Measurements from ENCODE around the gene ZNF732.
A peak's percentile ranks its signal among the peaks of the same experiment; 100 is the strongest.
"Not testable (repeated sequence)": the region's sequence is repeated elsewhere in the genome, so short reads cannot be mapped to it uniquely, and the experiment has no call there.

Gene ZNF732

DNA sequence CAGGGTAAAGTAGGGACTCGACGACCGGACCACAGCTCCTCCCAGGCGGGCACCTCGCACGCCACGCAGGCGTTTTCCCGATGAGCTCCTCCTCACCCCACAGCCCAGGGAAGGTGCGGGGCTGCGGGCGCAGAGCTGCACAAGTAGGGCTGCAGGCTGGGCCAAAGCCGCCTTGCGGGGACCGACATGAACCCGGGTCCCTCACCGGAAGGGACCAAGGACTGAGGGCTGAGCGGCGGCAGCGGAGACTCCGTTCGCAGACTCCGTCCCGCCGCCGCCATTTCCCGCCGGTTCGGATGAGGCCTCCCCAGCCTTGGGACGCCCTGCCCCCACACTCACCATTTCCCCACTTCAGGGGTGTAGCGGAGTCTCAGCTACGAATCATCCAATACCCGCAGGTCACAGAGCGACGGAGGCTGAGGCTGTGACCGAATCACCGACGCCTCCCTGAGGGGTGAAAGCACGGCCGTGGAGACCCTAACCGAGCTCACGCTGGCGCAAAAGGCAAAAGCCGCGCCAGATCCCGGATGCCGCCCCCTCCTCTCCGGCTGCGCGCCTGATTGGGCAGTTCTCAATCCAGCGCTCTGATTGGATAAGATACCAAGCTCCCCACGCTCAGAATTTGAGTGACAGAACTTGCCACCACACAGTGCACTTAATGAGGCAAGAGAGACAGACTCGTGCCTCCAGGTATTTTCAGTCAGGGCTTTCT, at the start of gene ZNF732:
ZNF732 (minus strand) TSS at position 506 of the 712 bp plus-strand sequence; CDS start at position 342, 164 bp downstream.
- DNase-seq = peak; percentile 48

DNA sequence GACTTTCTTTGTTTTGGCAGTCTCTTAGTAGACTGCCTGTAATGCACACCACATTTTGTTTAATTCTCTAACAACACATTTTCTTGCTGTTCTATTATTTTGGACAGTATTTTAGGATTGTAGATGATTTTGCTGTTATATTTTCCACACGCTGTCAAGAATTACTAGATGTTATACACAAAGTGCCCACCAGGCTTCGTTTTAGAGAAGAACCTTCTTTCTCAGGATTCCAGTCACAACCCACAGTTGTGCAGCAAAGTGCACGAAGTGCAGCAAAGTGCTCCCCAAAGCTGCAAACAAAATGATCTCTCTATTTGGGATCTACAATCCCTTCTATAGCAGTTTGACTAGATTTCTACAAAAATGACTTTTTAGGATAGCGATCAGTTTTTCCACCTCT, 34.7 kb upstream of the ZNF732 start:
- DNase-seq = no peak

DNA sequence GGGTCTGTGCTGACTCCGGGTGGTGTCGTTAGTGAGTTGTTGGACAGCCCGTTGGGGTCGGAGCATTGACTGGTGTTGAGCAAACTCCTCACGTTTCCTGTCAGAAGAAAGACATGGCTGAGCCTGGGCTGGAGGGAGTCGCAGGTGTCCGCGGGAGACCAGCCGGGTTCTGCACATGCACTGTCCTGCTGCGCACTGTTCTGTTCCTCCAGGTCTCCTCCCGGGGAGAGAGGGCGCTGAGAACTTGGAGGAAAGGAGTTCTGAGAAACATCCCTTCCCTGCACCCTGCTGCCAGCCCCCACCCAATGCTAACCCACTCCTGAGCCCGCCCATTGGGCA, 33.5 kb upstream of the ZNF732 start:
- no peak for DNase-seq

DNA sequence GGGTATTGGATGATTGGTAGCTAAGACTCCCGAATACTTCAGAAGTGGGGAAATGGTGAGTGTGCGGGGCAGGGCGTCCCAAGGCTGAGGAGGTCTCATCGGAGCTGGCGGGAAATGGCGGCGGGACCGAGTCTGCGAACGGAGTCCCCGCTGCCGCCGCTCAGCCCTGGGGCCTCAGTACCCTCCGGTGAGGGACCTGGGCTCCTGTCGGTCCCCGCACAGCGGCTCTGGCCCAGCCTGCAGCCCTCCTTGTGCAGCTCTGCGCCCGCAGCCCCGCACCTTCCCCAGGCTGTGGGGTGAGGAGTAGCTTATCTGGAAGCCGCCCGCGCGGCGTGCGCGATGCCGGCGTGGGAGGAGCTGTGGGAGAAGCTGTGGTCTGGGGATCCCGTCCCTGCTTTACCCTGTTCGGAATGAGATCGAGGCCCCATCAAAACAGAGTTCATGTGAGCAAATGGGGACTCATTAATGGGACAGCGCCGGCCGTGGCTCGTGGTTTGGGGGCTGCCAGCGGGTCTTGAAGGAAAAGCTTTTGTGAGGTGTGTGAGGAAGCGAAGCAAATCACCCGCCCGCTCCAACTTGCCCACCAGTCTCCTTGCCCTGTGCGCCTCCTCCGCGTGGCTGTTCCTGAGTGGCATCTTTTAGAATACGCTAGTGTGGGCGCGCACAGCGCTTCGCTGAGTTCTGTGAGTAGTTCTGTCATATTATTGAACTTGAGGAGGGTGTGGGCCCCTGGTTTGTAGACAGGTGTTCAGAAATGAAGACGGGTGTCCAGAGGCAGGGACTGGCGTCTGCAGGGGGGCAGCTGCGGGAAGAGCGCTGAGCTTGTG, 32.9 kb upstream of the ZNF732 start:
- peak; percentile 10 for DNase-seq

DNA sequence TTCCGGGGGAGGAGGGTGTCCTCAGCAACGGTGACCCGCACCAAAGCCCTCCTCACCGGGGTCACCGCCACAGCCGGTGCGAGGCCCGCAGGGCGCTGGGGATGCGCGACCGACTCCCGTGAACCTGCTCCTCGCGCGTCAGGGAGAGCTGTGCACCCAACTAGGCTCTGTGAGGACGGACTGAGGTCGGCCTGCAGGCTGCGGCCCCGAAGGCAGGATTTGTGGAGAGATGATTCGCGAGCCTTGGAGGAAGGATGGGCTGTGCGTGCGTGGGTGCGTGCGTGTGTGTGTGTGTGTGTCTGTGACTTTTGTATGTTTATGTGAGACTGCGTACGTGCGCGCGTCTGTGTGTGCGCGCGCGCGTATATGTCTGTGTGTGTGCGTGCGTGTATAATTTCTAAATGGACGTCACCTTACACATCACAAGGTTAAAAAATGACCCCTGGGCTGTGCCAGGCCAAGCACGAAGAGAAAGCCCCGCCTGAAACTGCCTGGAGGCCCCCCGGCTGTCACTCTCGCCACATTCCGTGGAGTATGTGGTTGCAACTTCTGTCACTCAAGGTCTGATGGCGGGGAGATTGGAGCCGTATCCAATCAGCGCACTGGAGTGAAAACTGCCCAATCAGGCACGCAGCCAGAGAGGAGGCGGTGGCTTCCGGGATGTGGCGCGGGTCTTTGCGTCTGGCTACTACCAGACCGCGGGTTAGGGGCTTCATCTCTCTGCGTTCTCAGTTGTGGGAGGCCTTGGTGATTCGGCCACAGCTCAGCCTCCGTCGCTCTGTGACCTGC, 32.1 kb upstream of the ZNF732 start, which contains the start of gene ZNF141:
ZNF141 (plus strand) TSS at position 672 of the 789 bp plus-strand sequence. CDS start 170 bp downstream, outside the sequence.
- peak; percentile 97 for DNase-seq

DNA sequence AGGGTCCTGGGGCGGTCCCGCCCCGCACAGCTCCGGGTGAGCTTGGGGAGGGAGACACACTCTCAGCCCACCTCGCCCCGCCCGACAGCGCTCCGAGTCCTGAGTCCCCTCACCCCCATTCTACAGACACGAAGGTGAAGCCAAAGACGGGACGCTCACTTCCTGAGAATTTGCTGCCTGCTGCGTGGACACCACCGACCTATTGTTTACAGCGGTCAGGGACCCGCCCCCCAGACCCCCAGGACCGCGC, 31.5 kb upstream of the ZNF732 start:
- no peak for DNase-seq

DNA sequence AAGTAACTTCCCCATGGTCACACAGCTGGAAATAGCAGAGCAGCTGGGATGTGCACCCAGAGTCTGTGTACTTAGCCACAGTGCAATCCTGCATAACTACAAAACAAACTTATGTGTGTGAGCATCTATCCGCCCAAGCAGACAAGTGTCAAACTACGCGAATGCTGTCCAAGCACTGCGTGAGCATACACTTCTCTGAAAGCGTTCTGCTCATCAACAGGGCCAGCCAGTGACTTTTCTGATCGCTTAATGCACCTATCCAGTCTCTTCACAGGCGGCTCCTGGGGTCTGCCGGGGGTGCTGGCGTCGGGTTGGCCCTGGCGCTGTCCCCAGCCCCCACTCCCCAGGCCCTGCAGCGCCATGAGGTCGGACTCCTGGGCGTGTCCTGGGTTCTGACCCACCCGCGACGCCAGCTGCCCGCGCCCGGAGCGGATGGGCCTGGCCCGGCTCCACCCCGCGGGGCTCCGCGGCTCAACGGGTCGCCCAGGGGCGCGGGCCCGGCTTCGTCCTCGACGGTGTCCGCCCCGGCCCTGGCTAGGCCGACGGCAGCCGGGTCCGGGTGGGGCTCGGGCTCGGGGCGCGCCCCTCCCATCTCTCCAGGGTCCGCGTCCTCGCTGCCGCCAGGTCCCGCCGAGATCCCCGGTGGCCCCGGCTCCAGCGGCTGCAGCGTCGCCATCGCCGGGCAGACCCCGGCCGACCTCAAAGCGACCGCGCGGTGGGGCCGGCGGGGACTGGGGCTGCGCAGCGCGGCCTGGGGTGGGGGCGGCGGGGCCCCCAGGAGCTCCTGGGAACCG, 31.0 kb upstream of the ZNF732 start:
- no peak for DNase-seq

DNA sequence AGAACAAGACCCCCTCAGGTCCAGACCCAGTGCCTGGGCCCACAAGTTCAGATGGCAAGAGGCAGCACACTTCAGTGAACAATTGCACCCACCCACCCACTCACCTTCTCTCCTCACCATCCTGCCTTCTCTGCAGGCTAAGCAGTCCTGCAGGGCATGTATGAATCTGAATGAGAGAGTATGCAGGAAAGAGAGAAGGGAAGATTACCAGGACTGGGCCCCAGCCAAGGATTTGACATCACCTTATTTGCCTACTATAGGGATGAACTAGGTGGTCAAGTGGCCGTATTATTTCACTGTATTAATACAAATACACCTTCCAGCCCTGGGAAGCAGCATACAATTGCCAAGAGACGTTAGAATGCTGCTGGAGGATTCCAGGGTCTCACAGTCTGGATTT, 30.2 kb upstream of the ZNF732 start:
- DNase-seq = no peak

DNA sequence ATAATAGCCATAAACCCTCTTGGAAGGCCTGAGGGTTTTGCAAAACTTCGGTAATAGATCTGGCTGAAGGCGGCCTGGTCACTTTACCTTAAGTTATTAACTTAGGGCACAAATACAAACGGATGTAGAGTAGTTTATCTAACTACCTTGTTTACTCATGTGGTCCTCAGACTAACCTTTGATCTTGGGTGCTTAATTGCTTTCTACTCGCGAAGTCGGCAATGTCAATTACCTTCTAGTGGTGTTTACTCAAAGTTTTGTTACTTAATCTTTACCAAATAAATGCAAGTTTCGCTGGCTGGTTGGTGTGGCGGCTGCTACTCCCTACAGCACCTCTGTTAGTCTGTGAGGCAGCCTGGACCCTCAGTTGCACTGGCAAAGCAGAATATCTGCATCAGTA, 23.5 kb upstream of the ZNF732 start:
- no peak for DNase-seq

DNA sequence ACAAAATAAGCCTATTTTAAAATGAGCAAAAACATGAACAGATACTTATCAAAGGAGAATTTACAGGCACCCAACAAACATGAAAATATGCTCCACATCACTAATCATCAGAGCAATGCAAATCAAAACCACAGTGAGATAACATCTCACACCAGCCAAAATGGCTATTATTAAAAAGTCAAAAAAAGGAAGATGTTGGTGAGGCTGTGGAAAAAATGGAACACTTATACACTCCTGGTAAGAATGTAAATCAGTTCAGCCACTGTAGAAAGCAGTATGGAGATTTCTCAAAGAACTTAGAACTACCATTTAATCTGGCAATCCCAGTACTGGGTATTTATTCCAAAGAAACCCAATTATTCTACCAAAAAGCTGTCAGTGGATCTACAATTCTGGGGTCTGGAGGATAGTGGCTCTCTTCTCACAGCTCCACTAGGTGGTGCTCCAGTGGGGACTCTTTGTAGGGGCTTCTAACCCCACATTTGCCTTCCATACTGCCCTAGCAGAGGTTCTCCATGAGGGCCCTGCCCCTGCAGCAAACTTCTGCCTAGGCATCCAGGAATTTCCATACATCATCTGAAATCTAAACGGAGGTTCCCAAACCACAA, 9.1 kb upstream of the ZNF732 start:
- no peak for DNase-seq

DNA sequence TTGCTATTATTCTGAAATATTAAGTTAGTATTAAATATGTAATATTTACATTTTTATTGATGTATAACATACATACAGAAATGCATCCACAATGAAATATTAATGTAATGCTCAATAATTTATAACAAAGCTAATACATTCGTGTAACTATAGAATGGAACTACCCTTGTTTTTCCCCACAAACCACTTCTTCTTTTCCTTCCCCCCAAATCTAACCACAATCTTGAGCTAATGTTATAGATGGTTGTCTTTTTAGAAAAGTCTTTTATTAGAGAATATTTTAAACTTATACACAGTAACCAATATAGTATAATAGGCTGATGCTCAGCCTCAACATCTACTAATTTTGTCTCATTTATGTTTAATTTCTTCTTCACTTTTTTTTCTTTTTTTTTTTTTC, 4.5 kb upstream of the ZNF732 start:
- no peak for DNase-seq

DNA sequence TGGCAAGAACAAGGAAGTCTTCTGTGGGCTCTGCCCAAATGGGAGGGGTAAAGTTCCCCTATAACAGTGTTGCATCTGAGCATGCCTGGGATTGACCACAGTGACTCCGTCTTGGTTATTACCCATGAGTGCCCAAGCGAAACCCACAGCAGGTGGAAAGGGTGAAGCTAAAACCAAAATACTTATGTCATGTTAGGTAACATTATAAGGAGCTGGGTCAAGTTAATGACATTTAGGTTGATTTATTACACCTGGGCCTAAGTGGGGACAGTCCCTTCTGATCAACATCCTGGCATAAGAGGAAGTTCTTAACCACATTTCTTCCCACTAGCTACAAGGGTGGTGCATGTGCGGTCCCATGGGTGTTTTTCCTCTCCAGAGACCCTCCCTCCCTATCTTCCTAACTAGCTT, 1.3 kb upstream of the ZNF732 start:
- no peak for DNase-seq

DNA sequence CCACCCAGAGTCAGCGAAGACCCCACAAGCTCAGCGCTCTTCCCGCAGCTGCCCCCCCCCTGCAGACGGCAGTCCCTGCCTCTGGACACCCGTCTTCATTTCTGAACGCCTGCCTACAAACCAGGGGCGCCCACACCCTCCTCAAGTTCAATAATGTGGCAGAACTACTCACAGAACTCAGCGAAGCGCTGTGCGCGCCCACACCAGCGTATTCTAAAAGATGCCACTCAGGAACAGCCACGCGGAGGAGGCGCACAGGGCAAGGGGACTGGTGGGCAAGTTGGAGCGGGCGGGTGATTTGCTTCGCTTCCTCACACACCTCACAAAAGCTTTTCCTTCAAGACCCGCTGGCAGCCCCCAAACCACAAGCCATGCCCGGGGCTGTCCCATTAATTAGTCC, 758 bp downstream of the ZNF732 start:
- DNase-seq = not testable (repeated sequence)

DNA sequence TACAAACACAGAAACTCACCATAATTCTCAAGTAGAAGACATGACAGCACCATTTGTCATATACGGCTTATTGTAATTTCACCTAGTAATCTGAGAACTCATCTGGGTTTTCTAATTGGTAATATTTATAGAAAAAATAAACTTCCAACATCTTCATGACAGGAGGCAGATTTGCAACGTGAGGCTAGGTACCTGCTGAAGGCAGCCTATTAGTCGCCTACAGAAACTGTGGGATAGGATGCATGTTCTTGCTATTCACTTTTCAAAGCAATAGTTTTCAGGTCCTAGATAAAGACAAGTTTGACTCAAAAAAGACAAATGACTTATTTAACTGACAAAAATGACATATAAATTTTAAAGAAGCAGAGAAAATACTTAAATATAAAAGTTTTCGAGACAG, 2.9 kb downstream of the ZNF732 start:
- no peak for DNase-seq

DNA sequence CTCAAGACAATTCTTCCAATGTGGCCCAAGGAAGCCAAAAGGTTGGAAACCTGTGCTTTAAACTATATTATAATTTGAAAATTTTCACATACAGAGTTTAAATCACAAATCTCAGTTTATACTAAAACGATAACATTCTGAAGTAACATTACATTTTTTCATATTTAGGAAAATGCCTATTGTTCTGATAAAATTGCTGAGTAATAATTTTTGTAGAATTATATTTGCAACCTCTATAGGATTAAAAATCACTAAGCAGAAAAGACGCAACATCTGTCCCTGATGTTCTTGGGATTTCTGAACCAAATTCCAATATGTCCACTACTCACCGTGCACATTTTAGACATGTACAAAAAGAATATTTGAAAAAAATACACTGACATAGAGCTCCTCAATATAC, 10.5 kb downstream of the ZNF732 start:
- DNase-seq = no peak

DNA sequence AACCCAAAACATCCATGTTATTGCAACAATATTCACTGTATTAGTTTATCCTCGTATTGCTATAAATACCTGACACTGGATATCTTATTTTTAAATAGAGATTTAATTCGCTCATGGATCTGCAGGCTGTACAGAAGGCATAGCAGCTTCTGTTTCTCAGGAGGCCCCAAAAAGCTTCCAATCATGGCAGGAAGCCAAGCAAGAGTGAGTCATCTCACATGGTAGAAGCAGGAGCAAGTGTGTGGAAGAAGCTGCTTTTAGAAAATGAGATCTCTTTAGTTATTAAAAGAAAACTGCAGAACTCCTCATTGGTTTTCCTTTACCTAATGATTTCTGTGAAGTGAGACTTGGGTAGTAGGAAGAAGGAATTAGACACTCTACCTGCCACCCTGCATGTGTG, 16.4 kb downstream of the ZNF732 start:
- DNase-seq = no peak

DNA sequence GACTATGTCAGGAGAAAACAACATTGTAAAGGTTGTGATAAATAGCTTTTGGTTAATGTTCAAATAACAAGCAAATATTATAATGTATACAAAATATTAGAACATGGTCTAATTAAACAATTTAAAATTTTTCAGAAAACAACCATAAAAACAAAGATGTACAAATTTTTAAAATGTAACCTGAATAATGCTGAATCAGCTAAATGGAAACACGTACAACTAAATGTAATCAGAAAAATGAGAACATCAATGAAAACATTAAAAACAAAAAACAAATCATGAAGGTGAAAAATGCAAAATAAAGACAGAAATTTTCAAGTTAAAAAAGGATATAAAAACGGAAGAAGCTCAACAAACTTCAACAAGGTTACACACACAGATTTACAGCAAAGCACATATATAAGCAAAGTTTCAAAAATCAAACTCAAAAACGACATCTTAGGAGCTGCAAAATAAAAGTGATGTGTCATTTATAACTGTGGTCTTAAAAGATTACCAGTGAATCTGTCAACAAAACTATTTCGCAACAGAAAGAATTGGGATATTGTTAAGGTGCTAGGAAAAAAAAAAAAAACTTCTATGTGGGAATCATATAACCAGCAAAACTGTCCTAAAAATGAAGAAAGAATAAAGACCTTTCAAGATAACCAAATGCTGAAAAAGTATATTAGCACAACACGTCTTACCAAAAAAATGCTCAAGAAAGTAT, 31.8 kb downstream of the ZNF732 start:
- DNase-seq = no peak

DNA sequence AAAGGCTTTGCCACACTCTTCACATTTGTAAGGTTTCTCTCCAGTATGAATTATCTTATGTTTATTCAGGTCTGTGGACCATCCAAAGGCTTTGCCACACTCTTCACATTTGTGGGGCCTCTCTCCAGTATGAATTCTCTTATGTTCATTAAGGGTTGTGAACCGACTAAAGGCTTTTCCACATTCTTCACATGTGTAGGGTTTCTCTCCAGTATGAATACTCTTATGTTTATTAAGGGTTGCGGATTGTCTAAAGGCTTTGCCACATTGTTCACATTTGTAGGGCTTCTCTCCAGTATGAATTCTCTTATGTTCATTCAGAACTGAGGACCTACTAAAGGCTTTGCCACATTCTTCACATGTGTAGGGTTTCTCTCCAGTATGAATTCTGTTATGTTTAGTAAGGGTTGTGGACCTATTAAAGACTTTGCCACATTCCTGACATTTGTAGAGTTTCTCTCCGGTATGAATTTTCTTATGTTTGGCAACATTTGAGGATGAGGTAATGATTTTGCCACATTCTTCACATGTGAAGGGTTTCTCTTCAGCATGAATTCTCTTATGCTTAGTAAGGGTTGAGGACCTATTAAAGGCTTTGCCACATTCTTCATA, 33.7 kb downstream of the ZNF732 start:
- DNase-seq = no peak

DNA sequence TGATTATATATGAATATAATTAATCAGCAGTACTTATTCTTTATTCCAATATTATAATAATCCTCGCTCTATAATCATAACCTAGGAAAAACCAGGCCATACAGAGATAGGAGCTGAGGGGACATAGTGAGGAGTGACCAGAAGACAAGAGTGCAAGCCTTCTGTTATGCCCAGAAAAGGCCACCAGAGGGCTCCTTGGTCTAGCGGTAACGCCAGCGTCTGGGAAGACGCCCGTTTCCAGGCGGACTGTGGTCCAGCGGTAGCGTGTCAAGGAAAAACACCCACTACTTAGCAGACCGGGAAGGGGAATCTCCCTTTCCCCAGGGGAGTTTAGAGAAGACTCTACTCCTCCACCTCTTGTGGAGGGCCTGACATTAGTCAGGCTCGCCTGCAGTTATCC, 46.0 kb downstream of the ZNF732 start:
- DNase-seq = not testable (repeated sequence)

DNA sequence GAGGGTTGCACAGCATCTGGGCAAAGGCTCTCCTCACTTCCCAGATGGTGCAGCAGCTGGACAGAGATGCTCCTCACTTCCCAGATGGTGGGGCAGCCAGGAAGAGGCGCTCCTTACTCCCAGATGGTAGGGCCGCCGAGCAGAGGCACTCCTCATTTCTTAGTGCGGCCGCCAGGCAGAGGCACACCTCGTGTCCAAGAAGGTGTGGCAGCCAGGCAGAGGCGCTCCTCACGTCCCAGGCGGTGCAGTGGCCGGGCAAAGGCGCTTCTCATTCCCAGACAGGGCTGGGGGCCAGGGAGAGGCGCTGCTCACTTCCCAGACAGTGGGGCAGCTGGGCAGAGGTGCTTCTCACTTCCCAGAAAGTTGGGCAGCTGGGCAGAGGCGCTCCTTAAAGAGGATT, 48.8 kb downstream of the ZNF732 start:
- DNase-seq = no peak

DNA sequence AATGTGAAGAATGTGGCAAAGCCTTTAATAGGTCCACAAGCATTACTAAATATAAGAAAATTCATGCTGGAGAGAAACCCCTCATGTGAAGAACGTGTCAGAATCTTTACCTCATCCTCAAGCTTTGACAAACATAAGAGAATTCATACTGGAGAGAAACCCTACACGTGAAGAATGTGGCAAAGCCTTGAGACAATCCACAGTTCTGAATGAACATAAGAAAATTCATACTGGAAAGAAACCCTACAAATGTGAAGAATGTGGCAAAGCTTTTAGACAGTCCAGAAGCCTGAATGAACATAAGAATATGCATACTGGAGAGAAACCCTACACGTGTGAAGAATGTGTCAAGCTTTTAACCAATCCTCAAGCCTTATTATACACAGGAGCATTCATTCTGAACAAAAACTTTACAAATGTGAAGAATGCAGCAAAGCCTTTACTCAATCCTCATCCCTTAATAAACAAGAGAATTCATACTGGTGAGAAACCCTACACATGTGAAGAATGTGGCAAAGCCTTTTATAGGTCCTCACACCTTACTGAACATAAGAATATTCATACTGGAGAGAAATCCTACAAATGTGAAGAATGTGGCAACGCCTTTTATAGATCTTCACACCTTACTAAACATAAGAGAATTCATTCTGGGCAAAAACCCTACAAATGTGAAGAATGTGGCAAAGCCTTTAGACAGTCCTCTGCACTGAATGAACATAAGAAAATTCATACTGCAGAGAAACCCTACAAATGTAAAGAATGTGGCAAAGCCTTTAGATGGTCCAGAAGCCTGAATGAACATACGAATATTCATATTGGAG, 51.1 kb downstream of the ZNF732 start:
- DNase-seq = no peak
